GM21786 (cell line): Measurements from ENCODE around the gene TACC3.
A peak's percentile ranks its signal among the peaks of the same experiment; 100 is the strongest.

ENCODE experiments used
- ATAC-seq: cut with Tn5 transposase; IDR thresholded peaks from one replicate; pipeline ENCODE4 v1.9.1; 2021; ENCODE audit not compliant: unreplicated experiment

The TACC3 gene

GRCh38 chr4:1721003-1721665 lies at the start of gene TACC3, which contains the start of gene TMEM129:
TACC3 (plus strand) TSS chr4:1721521; CDS start chr4:1723422, 1,901 bp downstream.
TMEM129 (minus strand) TSS chr4:1721323; CDS start chr4:1720837, 486 bp downstream.
- peak; percentile 77 for ATAC-seq

- ATAC-seq, result no peak
Measured at GRCh38 chr4:1673671-1674070, 47.6 kb upstream of the TACC3 start.

DNA sequence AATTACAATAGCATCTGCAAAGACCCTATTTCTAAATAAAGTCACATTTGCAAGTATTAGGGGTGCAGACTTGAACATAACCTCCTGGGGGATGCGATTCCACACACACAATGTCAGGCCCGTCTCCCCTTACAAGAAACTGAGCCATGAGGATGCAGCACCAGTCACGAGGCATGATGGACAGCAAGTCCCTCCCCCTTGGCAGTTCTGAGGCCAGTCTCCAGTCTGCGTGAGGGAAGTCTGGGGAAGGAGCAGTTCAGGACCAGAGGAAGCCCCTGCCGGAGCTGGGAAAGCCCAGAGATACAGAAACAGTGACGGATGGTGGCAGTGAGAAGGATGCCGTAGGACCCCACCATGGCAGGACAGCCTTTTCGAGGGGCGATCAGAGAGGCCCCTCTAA lies 46.6 kb upstream of the TACC3 start:
- ATAC-seq, result no peak

- no peak for ATAC-seq
Measured at GRCh38 chr4:1675136-1675801, 46.1 kb upstream of the TACC3 start.

DNA sequence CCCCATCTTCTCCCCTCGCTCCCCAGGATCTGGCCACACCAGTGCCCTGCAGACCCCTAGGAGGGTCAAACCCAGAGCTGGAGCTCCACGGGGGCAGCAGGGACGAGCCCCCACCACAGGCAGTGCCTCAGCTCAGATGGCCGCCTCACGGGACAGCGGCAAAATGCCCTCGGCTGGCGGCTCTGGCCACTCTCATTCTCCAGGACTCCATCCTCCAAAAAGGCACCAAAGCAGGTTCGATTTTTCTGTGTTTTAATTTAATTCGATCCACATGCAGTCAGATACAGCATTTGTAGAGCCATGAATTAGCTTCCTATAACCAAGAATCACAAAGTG lies 45.6 kb upstream of the TACC3 start:
- no peak for ATAC-seq

GRCh38 chr4:1676605-1677525 lies 44.5 kb upstream of the TACC3 start:
- no peak for ATAC-seq

DNA sequence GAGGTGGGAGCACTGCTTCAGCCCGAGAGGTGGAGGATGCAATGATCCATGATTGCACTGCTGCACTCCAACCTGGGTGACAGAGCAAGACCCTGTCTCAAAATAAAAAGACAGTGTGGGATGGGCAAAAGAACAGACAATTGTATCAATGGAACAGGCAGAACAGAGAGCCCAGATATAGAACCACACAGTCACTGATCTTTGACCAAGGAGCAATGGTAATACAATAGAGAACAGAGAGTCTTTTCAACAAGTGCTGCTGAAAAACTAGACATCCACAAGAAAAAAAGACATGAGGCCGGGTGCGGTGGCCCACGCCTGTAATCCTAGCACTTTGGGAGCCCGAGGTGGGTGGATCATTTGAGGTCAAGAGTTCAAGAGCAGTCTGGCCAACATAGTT lies 43.1 kb upstream of the TACC3 start:
- ATAC-seq, result no peak

GRCh38 chr4:1682860-1683259 lies 38.5 kb upstream of the TACC3 start:
- no peak for ATAC-seq

GRCh38 chr4:1683261-1683735 lies 38.0 kb upstream of the TACC3 start:
- no peak for ATAC-seq

DNA sequence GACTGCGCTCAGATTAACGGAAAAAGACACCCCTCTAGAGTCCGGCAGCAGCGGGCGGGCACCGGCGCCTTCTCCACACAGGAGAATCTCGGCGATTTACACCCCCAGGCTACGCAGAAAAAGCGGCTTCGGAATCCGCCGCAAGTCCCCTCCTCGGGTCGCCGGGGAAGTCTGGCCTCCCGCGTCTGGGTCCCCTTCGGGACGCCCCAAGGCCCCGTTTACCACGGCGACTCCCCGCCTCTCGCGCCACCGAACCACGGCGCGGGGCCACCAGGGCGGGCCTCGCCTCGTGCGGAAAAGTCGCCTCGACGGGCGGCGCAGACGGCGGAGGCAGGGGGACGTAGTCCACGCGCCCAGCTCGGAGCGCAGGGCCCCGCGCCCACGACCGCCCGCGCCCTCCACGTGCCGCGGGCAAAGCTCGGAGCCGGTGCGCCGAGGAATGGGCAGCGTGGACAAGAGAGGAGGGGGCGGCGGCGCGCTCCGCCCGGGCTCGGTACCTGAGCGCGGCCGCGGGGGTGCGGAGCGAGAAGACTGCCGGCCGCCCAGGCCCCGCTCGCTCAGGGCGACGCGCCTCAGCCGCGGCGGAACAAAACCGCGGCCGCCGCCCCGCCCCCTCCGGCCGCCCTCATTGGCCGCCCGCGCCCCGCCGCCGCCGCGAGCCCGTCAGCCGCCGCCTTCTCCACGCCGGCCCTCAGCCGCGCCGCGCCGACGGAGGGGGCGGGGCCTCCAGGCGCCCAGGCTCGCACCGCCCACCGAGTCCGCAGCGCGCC lies 37.4 kb upstream of the TACC3 start, which contains the start of gene FAM53A:
Gene FAM53A (minus strand): TSS at position 578 of the 770 bp plus-strand sequence. CDS start 15,572 bp downstream, outside the sequence.
- ATAC-seq, result peak; percentile 88

DNA sequence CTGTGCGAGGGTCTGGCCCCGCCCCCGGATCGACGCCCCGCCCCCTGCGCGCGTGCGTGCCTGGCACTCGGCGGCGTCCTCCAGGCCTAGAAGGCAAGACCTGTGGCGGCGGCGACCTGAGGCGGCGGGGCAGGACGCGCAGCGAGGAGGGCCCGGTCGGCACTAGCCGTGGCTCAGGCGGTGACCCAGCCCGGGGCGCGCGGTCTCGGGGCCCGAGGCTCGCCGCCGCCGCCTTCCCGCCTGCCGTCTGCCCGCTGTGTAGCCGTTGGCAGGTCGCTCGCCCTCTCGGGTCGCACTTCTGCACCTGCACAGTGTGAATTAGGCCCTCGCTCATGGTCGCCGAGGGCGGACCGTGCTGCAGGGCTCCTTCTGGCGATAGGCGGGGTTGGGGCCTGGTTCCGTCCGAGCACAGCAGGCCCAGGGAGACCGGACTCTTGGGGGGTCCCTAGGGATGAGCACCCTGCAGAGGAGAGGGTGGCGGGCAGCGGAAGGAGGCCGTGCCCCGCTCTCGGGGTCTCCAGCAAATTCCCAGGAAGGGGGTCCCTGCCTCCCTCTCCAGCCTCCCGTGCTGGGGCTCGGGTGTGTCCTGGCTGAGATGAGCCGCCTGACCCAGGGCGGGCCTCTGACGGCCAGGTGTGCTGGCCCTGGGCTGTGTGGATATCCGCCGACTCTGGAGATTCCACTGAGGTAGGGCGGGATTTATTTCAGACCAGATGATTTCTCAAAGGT lies 36.7 kb upstream of the TACC3 start:
- no peak for ATAC-seq

- no peak for ATAC-seq
Measured at GRCh38 chr4:1685235-1686150, 35.8 kb upstream of the TACC3 start.

DNA sequence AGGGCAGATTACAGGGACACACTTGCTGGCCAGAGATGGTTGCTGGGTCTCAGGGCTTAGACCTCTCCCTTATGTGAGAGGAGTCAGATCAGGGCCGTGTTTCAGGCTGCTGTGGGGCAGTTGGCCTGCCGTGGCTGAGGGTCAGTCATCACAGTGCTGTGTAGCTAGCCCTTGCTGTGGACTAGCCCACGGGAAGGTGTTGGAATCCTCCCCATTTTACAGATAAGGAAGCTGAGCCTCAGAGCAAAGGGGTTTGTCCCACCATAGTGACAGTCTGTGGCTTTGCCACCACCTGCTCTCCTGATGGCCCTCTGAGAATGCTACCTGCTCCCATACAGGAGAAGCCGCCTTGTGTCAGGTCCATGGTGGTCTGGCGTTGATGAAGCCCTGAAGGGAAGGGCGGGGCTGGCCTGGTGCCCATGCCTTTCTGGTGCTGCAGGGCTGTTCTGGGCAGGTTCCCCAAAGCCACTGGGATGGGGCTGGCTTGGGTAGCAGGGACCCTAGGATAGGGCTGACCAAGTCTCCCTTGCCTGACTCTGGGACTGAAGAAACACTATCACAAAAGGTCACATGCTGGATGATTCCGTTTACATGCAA lies 34.8 kb upstream of the TACC3 start:
- ATAC-seq, result no peak

DNA sequence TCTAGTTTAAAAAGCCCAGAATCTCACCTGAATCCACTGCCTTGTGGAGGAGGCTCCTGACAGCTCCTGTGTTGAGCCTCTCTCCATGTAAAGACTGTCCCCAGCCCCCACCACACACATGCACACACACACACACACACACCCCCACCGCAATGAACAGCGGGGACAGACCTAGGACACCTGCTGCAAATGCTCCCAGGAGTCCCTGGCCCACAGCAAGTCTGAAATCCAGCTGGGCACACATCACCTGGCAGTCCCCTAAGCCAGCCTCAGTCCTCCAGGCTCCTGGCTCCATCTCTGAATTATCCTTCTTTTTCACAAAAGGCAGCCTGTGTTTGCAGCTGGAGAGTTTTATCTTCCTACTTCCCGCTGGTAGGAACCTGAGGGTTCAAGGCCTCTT lies 30.6 kb upstream of the TACC3 start:
- ATAC-seq, result no peak

DNA sequence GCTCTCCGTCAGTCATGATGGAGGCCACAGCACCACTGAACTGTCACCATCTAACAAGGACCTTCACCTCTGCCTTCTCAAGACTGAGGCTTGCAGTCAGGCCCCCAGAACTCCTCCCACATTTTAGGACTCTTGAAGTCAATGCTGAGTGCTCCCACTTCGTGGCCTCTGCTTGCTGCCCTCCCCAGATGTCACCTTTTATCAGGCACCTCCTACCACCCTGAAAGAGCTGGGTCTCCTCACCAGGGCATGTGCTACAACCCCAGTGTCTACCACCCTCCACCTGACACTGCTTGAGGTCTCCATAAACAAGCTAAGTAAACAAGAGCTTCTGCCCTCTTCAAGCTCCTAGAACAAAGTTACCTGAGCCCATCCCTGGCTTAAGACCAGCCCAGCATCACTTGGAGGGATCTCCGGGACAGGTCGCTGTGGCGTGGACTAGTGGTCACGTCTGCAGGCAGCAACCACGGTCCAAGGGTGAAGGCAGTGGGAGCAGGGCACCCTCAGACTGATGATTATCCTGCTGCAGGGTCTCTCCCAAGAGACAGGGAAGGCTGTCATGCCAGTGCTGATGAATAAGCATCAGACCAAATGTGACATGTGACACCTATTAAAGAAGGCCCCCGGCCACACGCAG lies 29.5 kb upstream of the TACC3 start:
- ATAC-seq, result no peak

- ATAC-seq, result peak; percentile 55
Measured at GRCh38 chr4:1693131-1693896, 28.0 kb upstream of the TACC3 start.

GRCh38 chr4:1695913-1696312 lies 25.4 kb upstream of the TACC3 start:
- no peak for ATAC-seq
